Keratinocyte (primary cell): ENCODE data around the gene LMBR1.

Experiments used
- EZH2 ChIP-seq: IDR thresholded peaks from one replicate; pipeline ENCODE4 v1.6.1; 2012; ENCODE audit warnings: inconsistent platforms, mild to moderate bottlenecking, low read length, moderate library complexity
- TF ChIP-seq, protein P1 (sequence below), 3 experiments: IDR thresholded peaks in 1 of 3; conservative IDR thresholded peaks in 1 of 3; optimal IDR thresholded peaks in 1 of 3; 2 replicates in 2 of 3; 3 replicates in 1 of 3; pipeline versions ENCODE3 to v1.5.1; 2011; ENCODE audit warnings: low read length in 3 of 3, mild to moderate bottlenecking in 3 of 3, moderate library complexity in 2 of 3, control low read depth in 1 of 3, inconsistent platforms in 1 of 3; ENCODE audit not compliant: insufficient read depth in 2 of 3; ENCODE audit errors: extremely low read depth in 1 of 3

GRCh38 chr7:156733638-156734037, 159.3 kb downstream of the LMBR1 start:
- TF ChIP-seq, protein P1, sequence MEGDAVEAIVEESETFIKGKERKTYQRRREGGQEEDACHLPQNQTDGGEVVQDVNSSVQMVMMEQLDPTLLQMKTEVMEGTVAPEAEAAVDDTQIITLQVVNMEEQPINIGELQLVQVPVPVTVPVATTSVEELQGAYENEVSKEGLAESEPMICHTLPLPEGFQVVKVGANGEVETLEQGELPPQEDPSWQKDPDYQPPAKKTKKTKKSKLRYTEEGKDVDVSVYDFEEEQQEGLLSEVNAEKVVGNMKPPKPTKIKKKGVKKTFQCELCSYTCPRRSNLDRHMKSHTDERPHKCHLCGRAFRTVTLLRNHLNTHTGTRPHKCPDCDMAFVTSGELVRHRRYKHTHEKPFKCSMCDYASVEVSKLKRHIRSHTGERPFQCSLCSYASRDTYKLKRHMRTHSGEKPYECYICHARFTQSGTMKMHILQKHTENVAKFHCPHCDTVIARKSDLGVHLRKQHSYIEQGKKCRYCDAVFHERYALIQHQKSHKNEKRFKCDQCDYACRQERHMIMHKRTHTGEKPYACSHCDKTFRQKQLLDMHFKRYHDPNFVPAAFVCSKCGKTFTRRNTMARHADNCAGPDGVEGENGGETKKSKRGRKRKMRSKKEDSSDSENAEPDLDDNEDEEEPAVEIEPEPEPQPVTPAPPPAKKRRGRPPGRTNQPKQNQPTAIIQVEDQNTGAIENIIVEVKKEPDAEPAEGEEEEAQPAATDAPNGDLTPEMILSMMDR (optimal IDR thresholded peaks at IDR 0.05 in 1 of 3, IDR thresholded peaks at IDR 0.05 in 1 of 3, conservative IDR thresholded peaks at IDR 0.05 in 1 of 3; ENCODE audit: extremely low read depth in 1 of 3, insufficient read depth in 2 of 3, low read length in 3 of 3), result no peak
- TF ChIP-seq EZH2, result no peak
